Stimulated activated CD8-positive, alpha-beta memory T cell treated with anti-CD3 and anti-CD28 coated beads, Interleukin-15, amount 100 ng/mL, for 48 hours (primary cell): ENCODE data around the gene CD151.

Experiments
- DNase-seq, 2 donors: peaks; one replicate each; pipeline ENCODE4 v3.0.0-alpha.2; 2020; ENCODE audit warnings: low read depth in 2 of 2

CD151 gene

GRCh38 chr11:832529-833113 lies at the start of gene CD151:
Gene CD151, plus strand, starts transcription at chr11:832952. Its CDS starts 3,118 bp downstream, at chr11:836070.
- peak in 1 of 2 donors; percentile 56 for DNase-seq

DNA sequence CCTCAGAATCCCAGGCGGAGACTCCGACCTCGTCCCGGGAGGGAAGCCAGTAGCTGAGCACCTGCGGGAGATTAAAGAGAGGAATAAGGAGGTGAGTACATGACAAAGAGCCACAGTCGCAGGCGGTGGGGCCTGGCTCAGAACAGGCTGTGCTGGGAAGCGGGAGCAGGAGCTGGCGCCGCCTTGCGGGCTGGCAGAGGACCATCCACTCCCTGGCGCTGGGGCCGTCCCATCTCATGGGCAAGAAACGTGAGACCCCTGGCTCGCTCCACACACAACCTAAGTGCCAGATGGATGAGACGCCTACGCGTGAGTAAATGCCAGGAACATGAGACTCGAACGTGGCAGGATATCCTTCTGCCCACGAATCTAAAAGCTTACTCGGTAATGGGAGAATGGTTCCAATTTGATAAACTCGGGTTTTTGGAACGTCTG lies 49.2 kb upstream of the CD151 start:
- no peak for DNase-seq

DNA sequence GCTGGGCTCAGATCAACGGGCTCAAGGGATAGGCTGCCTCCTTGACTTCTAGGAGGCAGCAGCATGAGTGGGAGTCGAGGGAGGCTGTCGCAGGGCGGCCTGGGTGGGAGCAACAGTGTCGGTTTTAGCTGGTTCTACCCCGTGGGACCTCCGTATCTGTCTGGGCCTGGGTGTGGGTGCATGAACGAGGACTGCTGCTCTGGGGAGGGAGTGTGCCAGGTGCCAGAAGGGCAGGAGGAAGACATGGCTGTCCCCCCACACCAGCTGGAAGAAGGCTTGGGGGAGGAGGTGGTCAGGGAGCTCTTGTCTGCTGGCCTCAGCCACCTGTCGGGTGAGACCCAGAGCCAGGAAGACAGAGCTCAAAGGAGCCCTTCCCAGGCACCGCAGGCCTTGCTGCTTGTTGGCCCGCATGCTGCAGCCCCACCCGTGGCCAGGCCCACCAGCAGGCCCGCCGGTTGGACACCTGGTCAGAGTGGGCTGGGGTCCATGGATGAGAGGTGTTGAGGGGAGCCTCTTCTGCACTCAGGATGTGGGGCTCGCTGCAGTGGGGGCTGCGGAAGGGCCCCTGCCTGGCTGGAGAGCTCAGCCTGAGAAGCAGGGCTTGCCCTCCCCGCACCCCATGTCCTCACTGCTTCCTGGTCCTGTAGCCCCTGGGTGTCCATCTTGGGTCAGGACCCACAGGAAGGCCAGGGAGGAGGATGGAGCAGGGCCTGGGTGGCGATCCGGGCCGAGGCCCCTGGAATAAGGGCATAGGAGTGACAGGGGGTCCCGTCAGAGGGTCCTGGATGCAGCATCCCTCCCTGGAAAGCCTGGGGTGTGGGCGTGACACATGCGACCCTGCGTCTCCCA lies 46.3 kb upstream of the CD151 start:
- DNase-seq: no peak

DNA sequence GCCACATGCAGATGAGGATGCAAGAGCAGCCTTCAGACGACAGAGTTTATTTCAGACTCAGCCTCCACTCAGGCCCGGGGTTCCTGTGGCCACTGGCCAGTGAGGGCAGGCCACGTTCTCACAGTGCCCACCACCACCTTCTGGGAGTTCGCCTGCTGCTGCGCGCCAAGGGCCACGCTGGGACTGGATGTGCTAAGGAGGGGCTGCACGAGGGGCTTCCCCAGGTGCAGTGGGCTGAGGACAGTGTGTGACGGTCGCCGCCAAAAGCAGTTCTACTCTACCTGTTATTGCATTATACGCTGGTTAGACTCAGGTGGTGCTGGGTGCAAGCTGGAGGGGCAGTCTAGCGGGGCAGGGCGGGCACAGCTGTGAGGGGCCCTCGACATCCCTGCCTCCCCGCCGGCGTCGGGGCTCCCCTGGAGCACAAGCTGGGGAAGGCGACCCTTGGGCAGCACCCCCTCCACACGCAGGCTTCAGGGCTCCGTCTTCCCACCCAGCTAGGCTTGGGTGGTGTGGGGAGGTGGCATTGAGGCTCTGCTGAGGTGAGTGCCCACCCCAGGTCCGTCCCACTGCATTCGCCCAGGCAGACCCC lies 45.6 kb upstream of the CD151 start:
- DNase-seq: no peak

DNA sequence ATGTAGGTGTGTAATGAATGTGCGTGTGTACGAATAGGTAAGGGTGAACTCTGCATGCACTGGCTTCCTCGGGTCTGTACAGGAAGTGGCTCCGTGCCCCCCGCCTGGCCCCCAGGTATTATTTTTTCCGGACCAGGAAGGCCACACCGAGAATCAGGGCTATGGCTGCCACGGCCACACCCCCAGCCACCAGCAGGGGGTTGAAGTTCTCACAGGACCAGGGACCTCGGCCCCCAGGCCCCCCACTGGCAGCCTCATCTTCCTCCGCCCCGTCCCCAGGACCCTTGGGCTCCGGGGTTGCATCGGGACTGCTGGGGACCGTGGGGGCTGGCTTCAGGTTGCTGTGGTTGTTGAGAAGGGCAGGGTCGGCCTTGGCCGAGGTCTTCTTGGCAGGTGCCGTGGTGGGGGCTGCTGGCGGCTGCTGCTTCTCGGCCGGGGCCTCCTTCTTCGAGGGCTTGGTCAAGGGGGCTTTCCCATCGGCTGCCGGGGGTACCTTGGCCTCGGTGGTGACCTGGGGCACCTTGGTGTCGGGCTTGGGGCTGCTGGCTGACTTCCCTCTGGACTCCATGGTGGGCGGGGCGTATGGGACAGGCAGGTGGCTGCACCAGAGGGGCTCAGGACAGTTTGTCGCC lies 44.6 kb upstream of the CD151 start:
- no peak for DNase-seq

DNA sequence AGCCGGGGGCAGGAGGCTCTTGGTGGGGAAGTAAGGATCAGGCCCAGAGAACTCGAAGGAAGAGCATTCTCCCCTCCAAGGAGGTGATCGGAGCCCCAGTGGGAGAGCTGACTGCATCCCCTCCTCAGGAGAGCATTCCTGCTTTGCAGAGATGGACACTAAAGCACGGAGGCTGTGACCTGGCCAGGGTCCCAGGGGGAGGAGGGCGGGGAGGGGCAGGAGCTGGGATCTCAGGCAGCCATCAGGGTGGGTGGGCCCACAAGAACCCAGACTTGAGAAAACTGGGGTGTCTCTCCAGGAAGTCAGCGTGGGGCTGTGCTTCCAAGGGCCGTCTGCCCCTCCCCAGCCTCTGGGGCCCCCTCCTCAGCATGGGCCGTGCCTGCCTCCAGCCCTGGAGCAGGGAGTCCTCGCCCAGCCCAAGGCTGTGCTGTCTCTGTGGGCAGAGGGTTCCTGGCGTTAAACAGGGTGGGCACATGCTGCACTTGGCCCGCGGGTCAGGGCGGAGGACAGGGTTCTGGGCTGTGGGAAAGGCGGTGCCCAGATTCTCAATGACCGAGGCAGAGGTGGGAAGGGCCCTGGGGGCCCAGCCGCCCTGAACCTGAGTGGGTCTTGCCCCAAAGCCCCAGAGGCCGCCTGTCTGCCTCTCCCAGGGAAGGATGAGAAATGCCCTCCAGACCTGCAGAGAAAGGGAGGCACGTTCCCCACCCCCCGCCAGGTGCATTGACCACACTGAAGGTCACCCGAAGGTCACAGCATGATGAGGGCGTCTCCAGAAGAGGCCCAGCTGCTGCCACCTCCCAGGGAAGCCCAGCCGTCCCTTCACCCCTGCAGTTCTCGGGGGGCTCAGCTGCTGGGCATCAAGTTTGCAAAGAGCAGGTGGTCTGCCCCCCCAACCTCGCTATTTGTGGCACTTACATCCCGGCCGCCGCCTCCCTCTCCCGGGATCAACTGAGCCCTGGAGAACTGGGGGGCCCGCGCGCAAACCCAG lies 43.5 kb upstream of the CD151 start:
- DNase-seq: no peak

GRCh38 chr11:789943-790342 lies 42.8 kb upstream of the CD151 start, which contains the start of gene CEND1:
Gene CEND1, minus strand, starts transcription at chr11:790090. Its CDS starts 1,514 bp downstream, at chr11:788576.
- DNase-seq: no peak

- no peak for DNase-seq
Observed at GRCh38 chr11:790721-791564, 41.8 kb upstream of the CD151 start.

- no peak for DNase-seq
Observed at GRCh38 chr11:791658-792534, 40.9 kb upstream of the CD151 start.

DNA sequence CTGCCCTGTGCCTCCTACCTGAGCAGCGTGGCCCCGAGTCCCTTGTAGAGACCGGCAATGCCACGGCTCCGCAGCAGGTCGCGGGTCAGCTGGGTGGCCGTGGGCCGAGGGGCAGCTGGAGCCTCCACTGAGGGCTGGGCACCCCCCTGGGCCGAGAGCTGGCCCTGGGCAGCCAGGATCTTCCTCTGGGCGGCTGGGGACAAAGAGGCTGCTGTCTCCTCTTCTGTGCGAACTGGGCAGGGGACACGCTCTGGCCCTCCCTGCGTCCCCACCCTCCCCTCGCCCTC lies 40.3 kb upstream of the CD151 start:
- DNase-seq: no peak

DNA sequence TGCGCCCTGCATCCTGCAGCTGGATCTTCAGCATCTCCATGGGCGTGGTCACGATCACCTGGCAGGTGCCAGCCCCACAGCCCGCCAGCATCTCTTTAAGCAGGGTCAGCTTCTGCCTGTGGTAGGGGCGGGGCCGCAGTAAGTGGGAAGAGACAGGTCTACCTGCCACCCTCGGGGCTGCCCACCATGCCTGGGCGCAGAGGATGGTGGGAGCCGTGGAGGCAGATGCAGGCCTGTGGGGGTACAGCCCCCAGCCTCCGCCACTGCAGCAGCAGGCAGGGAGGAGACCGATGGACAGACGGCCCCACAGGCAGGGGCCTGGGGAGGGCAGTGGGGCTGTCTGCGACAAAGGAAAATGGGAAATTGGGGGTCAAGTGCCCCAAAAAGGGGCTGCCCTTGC lies 39.9 kb upstream of the CD151 start:
- no peak for DNase-seq

- no peak for DNase-seq
Observed at GRCh38 chr11:793556-793955, 39.2 kb upstream of the CD151 start.

- no peak for DNase-seq
Observed at GRCh38 chr11:794013-794765, 38.6 kb upstream of the CD151 start.

DNA sequence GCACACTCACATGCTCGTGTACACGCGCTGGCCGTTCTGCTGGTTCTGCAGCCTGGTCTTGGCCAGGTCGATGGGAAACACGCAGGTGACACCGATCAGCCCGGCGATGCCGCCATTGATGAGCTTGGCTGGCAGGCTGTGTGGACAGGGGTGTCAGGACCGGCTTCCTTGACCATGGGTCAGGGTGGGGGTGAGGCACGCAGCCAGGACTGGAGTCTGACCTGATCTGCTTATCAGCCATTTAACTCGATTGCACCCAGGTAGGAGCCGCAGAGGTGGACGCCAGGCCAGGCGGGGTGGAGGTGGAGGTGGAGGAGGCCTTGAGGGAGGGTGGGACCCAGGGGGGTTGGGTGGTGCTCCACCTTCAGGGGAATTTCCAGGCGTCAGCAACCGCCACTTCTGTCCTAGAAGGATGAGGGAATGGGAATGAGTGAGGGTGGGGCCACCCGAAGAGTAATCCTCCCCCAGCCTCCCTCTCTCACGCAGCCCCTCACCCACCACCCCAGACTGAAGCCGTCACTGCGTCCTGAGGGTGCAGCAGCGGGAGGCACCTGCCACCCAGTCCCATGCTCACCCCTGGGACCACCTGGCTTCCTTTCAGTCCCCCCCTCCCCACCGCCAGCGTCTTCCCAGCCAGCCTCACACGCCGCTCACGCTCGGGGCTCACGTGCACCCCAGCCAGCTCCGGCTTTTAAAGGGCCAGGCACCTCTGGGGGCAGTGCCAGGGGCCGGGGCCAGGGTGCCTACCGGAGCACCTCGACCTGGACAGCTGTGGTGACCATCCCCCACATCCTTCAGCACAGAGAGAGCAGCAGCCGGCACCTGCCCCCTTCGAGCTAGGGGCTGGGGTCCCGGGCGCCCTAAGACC lies 37.8 kb upstream of the CD151 start:
- no peak for DNase-seq

DNA sequence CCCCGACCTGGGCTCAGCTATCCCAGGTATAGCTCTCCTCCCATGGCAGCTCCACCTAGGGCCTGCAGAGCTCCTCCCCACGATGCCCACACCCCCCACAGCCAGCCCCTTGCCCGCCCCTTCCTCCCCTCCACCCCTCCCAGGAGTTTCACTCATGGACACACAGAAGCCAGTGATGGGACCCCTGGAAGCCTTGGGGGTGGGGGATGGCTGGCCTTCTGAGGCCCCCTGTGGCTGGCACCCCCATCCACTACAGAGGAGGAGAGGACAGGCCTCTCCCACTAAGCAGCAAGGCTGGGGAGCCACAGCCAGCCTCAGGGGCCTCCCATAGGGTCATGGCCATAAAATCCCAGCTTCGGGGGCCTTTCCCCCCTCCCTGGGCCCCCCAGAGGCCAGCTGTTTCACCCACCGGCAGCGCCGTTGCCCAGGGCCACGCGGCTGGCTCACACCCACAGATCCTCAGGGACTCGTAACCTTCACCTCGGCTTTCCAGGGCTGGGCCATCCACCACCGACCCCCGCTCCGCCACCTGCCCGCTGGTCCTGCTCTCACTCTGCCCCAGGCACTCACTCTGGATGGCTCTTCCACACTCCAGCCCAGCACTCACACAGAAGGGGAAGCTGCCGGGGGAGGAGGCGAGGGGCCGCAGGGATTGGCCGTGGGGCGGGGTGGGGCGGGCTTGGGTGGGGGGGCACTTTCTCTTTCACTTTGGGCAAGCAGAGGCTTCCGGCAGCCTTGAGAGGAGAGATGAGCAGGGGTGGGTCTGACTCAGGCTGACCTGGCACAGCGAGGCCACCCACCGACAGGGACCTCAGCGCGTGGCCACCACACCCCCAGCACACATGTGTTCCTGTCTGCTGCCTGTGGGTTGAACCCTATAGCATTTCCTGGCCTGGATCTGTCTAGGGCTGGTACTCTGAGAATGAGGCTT lies 36.9 kb upstream of the CD151 start:
- peak; percentile 84 to 90 for DNase-seq

DNA sequence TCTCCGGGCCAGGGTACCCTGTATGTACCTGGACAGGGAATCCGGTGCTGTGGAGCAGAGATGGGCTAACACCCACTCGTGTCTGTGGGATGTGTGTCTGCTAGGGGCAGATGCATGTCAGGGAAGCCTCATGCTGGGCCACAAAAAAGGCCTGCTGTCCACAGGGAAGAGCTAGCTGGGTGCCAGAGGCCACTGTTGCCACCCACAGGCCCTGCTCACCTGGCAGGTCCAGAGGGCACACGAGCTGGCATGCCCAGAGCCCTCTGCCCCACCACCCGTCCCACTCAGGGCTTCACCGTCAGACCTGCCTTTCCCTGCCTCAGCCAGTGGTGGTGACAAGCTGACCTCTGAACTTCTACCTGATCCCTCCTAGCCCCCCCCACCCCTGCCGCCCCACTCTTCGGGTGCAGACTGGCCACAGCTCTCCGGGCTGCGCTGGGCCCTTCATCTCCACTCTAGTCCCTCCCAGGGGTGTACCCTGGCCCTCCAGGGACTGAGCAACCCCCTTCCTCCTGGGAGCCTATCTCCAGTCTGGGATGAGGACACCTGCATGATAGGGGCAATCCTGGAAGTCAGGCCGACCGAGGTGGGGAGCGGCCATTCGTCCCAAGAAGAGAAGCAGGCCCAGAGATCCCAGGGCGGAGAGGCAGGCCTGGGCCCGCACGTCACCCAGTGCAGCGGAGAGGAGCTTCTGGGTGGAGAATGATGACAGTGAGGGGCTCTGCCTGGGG lies 36.0 kb upstream of the CD151 start:
- no peak for DNase-seq
